ENCODE measurements around the gene PFKFB2.

PFKFB2 gene

DNA sequence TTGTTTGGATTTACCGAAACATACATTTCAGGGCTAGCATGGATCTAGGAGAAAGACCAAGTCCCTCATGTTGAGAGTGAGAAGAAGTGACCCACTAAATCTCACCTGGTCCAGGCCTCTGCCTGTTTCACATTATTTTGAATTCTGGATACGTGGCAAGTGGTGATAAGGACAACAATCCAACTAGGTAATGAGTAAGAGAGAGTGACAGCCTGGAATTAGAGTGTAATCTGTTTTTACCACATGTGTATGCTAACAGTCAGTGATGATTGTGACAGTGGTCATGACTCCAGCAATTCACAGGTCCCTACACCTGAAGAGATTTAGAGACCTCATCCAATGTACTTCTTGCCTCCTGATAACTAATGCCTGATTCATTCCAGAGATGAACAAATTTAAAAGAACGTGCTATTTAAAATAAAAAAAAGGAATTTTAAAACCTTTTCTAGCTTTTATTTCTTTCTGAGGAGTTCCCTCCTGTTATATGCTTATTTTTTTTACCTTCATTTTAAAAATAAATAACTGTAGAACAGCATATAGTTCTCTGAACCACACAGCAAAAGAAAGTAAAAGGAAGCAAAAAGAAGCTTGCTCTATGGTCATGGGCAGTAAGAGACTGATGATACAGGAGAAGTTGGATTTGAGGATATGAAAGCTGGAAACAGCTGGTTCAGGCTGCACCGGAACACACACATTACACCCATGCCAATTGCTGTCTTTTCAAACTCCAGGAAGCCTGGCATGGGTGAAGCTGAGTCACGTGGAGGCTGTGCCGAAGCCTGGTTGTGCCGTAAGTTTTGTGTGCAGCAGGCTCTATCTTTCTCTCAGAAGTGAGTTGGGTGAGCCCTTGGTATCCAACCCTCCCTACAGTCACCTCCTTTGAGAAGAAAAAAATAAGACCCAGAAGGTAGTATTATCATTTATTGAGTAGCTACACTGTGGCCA lies 35.2 kb upstream of the PFKFB2 start:
- Mint-ChIP-seq H3K36me3 (ENCODE audit: insufficient read depth) (no peaks in the 10 kb centered on the region), H3K27ac (no peak overlapping the region), H3K4me1 (ENCODE audit: low read depth in 2 of 2) (peaks cover 0 to 2% of the 10 kb centered on the region in 2 donors), H3K27me3 (peaks cover 55 to 73% of the 10 kb centered on the region in 2 donors), H3K4me3 (no peak overlapping the region), H3K9me3 (no peaks in the 10 kb centered on the region)
- ATAC-seq (replicated peaks): no peak
- DNase-seq: no peak

DNA sequence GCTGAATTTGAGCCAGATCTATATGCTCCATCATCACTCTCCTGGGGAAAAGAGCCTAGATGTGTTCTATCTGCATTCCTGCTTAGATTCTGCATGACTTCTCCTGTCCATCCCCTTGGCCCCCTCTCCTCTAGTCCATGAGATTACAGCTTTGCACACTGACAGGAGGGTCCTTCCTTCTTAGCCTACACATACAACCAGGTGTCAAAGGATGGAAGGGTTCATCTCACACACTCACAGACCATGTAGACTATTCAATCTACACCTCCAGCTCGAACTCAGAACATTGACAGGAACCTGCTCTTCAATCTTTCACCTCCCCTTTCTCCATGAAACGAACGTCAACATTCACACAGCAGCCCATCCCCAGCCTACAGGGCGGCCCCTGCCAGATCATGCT lies 34.4 kb upstream of the PFKFB2 start:
- peaks cover 53 to 73% of the 10 kb centered on the region in 2 donors for H3K27me3 Mint-ChIP-seq
- ATAC-seq (replicated peaks) (no peak), DNase-seq (no peak)
- no peak overlapping the region for H3K27ac Mint-ChIP-seq
- peaks cover 0 to 2% of the 10 kb centered on the region in 2 donors for H3K4me1 Mint-ChIP-seq (ENCODE audit: low read depth in 2 of 2)
- H3K9me3 Mint-ChIP-seq: no peaks in the 10 kb centered on the region
- H3K4me3 Mint-ChIP-seq: no peak overlapping the region
- H3K36me3 Mint-ChIP-seq (ENCODE audit: insufficient read depth): no peaks in the 10 kb centered on the region

DNA sequence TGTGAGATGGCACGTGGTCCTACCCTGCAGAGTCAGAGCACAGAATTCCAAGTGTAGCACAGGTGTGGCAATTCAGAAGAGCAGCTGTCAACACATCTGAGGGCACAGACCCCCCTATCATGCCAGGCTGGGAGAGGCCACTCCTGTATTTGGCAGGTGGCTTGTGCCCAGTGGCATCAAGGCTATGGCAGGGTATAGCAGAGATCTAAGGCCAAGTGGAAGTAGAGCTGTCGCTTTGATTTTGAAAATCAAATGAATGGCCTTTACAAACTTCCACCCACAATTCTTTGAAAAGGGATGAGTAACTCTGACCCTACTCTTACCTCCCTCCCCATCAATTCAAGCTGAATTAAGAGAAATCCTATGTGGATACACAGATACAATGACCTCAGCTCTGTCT lies 33.9 kb upstream of the PFKFB2 start:
- ATAC-seq (replicated peaks) (no peak), DNase-seq (no peak)
- Mint-ChIP-seq H3K36me3 (ENCODE audit: insufficient read depth) (no peaks in the 10 kb centered on the region), H3K27me3 (peaks cover 51 to 73% of the 10 kb centered on the region in 2 donors), H3K4me3 (no peak overlapping the region), H3K4me1 (ENCODE audit: low read depth in 2 of 2) (peaks cover 0 to 2% of the 10 kb centered on the region in 2 donors), H3K9me3 (no peaks in the 10 kb centered on the region), H3K27ac (no peak overlapping the region)

DNA sequence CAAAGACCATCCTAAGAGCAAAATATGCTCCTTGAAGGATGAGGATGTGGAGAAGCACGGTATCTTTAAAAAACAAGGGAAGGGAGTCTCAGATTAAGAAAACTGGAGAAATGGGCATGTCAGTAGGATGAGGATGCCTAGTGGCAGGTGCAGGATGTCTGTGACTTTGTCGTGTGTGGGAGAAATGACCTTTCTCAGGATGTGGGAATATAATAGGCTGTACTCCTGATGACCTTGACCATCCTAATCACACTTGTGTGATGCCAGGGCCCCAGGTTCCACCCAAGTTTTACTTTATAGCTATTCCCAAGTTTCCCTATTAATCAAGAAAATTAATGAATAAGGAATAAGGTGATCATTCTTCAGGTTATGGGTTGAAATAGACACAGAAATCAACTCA lies 33.4 kb upstream of the PFKFB2 start:
- H3K27me3 Mint-ChIP-seq: peaks cover 51 to 73% of the 10 kb centered on the region in 2 donors
- H3K36me3 Mint-ChIP-seq (ENCODE audit: insufficient read depth): no peaks in the 10 kb centered on the region
- no peaks in the 10 kb centered on the region for H3K9me3 Mint-ChIP-seq
- H3K27ac Mint-ChIP-seq: no peak overlapping the region
- H3K4me3 Mint-ChIP-seq: no peak overlapping the region
- DNase-seq (no peak), ATAC-seq (replicated peaks) (no peak)
- H3K4me1 Mint-ChIP-seq (ENCODE audit: low read depth in 2 of 2): peaks cover 0 to 2% of the 10 kb centered on the region in 2 donors

DNA sequence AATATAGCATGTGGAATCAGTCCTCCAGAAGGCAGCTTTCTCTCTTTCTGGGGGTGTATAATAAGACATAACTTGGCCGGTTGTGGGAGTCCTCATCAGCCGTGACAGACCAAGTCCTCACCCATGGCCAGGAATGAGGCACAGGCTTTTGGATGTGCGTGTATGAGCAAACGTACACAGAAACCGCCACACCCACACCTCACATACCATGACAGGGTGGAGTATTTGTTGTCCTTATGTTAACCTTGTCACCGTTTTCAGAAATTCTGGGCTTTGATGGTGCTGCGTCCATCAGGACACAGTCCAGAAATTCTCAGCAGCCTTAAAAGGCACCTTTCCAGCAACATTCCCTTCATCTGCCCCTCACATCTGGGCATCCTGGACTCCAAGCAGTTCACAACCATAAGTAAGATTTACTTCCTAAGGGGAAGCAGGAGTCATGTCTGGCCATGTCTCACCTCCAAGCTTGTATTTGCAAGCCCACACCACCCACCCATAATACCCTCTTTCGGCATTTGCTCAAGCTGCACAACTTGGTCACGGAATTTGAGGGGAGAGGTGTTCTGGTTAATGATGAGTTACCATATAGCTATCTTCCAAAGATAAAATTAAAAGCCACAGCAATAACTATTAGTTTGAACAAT lies 32.9 kb upstream of the PFKFB2 start:
- peaks cover 0 to 2% of the 10 kb centered on the region in 2 donors for H3K4me1 Mint-ChIP-seq (ENCODE audit: low read depth in 2 of 2)
- H3K27ac Mint-ChIP-seq: no peak overlapping the region
- no peaks in the 10 kb centered on the region for H3K9me3 Mint-ChIP-seq

DNA sequence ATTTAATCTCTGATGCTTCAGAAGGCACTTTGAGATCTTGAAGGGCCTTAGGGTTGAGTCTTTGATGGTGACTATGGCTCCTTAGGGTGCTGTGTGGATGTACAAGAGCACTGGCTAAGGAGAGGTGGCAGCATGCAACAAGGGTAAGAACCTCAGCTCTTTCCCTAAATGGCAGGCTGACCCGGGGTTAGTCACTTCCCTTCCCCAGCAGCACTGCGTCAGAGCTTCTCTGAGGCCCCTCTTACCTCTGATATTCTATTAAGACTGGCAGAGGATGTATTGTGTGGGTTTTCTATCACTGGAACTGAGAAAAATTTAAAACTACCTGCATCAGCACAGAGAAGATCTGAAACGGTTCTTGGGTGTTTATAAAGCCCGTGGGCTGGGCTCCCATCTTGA lies 32.4 kb upstream of the PFKFB2 start:
- ATAC-seq (replicated peaks) (no peak), DNase-seq (no peak)
- no peak overlapping the region for H3K27ac Mint-ChIP-seq
- H3K27me3 Mint-ChIP-seq: peaks cover 50 to 73% of the 10 kb centered on the region in 2 donors
- H3K4me1 Mint-ChIP-seq (ENCODE audit: low read depth in 2 of 2): peaks cover 0 to 2% of the 10 kb centered on the region in 2 donors
- H3K9me3 Mint-ChIP-seq: no peaks in the 10 kb centered on the region
- H3K4me3 Mint-ChIP-seq: no peak overlapping the region
- no peaks in the 10 kb centered on the region for H3K36me3 Mint-ChIP-seq (ENCODE audit: insufficient read depth)

More for the DNA sequence above, 32.9 kb upstream of the PFKFB2 start:
- H3K36me3 Mint-ChIP-seq (ENCODE audit: insufficient read depth): no peaks in the 10 kb centered on the region
- peaks cover 49 to 73% of the 10 kb centered on the region in 2 donors for H3K27me3 Mint-ChIP-seq
- no peak overlapping the region for H3K4me3 Mint-ChIP-seq
- ATAC-seq (replicated peaks): no peak
- no peak for DNase-seq

DNA sequence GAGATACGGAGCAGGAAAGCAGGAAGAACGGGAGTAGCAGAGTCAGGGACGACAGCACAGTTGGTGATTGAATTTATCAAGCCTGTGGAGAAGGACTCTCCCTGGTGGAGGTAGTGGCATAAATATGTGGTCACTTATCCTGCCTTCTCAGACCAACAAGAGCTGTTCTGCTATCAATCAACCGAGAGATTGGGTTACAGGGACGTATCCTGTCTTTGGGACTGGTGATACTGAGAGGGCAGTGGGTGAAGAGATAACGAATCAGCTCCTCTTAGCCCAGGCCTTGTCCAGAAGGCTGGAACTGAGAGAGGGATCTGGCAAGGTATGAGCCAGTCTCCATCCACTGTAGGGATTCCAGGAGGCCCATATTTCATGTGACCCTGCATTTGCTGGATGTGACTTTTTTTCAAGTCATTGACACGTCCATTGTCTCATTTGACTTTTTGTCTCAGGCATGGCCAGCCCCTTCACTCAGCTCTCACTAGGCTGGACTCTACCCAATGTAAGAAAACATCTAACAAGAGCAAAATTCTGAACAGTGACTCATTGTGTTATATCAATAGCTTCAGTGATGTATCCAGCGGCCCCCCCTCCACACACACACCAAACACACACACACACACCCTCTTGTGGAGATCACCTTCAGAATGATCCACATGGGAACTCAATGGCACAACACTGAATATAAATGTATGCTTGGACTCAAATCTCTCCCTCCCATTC lies 31.8 kb upstream of the PFKFB2 start:
- ATAC-seq (replicated peaks) (no peak), DNase-seq (no peak)
- Mint-ChIP-seq H3K4me1 (ENCODE audit: low read depth in 2 of 2) (no peaks in the 10 kb centered on the region), H3K27ac (no peak overlapping the region), H3K36me3 (ENCODE audit: insufficient read depth) (no peaks in the 10 kb centered on the region), H3K4me3 (no peak overlapping the region), H3K27me3 (peaks cover 47 to 73% of the 10 kb centered on the region in 2 donors), H3K9me3 (no peaks in the 10 kb centered on the region)

DNA sequence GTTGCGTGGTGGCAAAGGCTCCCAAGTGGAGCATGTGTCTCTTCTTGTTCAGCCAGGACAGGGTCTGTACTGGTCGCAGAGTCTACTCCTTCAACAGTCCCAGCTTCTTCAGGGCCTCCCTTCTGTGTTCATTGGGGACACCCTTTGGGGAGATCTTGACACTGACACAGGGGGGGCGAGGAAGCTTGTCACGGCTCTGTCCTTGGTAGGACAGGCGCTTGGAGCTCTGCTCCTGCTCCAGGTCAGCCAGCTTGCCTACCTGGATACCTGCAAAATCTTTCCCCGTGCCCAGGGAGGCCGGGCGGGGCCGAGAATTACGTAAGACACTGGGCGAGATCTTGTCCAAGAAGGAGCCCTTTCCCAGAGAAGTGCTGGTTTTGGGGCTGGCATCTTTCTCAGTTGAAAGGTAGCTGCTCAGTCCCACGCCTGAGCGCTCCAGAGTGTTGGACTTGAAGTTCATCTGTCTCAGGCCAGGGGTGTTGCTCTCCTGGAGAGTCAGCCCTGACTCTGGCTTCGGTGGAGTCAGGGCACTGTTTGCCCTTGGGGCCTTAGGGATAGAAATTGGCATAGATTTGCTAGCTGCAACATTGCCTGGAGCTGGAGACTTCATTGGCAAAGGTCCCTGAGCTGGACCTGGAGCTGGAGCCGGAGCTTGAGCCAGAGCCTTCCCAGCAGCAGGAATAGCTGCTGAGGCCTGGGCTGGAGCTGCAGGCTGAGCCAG lies 31.0 kb upstream of the PFKFB2 start:
- H3K4me1 Mint-ChIP-seq (ENCODE audit: low read depth in 2 of 2): no peaks in the 10 kb centered on the region
- no peaks in the 10 kb centered on the region for H3K36me3 Mint-ChIP-seq (ENCODE audit: insufficient read depth)
- ATAC-seq (replicated peaks) (no peak), DNase-seq (no peak)
- no peaks in the 10 kb centered on the region for H3K9me3 Mint-ChIP-seq
- H3K27me3 Mint-ChIP-seq: peaks cover 52 to 78% of the 10 kb centered on the region in 2 donors
- no peak overlapping the region for H3K4me3 Mint-ChIP-seq
- H3K27ac Mint-ChIP-seq: no peak overlapping the region

DNA sequence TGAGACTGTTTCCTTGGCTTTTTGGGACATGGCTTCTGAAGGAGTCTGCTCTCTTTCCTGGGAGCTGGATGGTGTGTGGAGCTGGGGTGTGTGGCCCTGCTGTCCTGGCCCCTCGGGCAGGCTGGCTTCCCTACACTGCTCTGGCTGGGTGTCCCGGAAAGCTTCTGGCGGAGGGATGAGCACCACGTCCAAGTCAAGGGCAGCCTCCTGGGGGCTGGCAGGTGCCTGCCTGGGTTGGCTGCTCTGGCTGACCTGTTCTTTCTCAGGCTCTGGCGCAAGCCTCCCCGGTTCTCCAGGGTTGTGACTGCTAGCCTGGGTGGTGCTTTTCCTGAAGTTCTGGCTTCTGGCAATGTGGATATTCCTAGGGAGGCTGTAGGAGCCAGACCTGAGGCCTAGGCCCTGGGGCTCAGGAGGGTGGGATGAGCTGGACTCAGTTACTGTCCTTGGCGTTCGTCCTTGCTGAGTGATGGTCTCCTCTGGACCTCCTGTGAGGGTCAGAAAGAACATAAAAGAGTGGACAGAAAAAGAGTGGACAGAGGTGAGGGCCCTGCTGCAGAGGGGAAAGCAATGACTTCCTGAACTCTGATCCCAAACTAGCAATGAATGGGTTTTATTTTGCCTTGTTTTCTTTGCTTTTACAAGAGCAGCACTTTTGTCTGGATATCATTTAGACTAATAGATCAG lies 29.9 kb upstream of the PFKFB2 start:
- DNase-seq (no peak), ATAC-seq (replicated peaks) (no peak)
- Mint-ChIP-seq H3K27ac (no peak overlapping the region), H3K27me3 (peaks cover 61 to 88% of the 10 kb centered on the region in 2 donors), H3K4me1 (ENCODE audit: low read depth in 2 of 2) (no peaks in the 10 kb centered on the region), H3K4me3 (no peak overlapping the region), H3K9me3 (no peaks in the 10 kb centered on the region), H3K36me3 (ENCODE audit: insufficient read depth) (no peaks in the 10 kb centered on the region)

DNA sequence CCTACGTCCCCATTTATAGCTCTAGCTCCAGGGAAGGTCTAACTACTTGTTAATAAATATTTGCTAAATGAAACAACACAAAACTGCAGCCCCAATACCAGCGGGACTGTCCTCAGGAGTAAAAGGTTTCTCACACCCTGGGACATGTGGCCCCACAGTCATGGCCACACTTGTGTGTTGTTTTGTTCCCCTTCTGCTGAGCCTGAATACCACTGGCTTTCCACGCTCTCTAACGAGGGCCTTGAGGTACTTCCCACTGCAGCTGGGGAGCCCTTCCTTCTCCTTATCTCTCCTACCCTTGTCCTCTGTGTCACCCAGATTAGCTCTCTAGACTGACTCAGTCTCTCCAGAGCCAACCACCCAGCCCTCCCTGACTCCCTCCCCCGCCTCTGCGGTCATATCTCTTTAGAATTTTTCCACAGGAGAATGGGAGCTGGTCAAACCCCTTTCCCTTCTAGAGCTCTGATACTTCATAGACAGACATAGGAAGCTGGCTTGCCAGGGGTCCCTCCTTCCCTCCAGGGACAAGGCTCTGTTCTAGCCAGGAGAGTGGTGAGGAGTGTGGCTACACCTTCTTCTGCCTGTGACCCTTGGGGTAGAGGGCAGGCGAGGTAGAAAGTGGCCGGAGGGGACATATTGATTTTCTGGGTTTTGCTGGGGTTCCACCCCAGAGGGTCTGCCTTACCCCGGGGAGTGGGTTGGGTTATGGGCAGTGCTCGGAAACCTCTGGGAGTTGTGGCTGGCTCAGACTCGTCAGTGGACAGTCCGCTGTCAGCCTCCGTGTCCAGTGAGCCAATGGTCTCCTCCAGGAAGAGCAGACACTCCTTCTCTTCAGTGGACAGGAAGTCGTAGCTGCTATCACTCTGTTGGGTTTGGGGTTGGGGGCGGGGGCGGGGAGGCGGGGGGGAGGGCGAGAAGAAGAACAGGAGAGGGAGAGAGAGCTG lies 28.6 kb upstream of the PFKFB2 start:
- Mint-ChIP-seq H3K27ac (no peak overlapping the region), H3K36me3 (ENCODE audit: insufficient read depth) (no peaks in the 10 kb centered on the region), H3K9me3 (no peaks in the 10 kb centered on the region), H3K27me3 (peaks cover 65 to 90% of the 10 kb centered on the region in 2 donors), H3K4me1 (ENCODE audit: low read depth in 2 of 2) (no peaks in the 10 kb centered on the region), H3K4me3 (no peak overlapping the region)
- no peak for ATAC-seq (replicated peaks)
- DNase-seq: no peak

DNA sequence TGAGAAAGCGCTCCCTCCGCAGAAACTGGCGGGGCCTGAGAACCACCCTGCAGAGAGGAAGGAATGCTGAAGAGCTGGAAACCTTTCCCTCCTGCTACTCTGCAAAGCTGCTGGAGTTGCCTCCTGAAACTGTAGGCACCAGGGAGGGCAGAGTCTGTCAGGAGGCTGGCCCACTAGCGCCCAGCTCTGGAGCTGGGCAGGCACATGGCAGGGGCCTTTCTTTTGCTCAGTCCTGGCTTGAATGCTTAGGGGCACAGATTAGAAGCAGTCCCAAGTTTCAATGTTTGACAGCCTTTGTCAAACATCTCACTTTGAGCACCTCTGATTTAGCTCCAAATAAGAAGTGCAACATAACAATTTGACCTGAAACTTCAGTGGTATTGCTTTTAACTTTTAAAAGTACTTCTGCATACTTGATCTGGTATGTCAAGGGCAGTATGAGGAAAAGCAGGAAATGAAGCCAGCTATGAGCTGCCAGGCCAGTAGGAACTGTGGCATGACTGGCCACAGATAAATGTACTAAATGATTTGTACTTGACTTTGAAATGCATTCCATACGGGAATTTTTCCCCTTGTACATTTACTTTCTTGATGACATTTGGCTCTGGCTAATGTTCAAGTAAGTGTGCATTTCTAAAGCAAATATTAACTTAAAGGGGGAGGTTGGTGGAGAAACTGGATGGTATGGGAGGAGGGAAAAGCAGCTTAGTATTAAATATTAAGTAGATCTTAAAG lies 27.8 kb upstream of the PFKFB2 start:
- Mint-ChIP-seq H3K36me3 (ENCODE audit: insufficient read depth) (no peaks in the 10 kb centered on the region), H3K9me3 (no peaks in the 10 kb centered on the region), H3K4me3 (no peak overlapping the region), H3K27me3 (peaks cover 71 to 95% of the 10 kb centered on the region in 2 donors), H3K4me1 (ENCODE audit: low read depth in 2 of 2) (no peaks in the 10 kb centered on the region), H3K27ac (no peak overlapping the region)
- ATAC-seq (replicated peaks) (no peak), DNase-seq (no peak)
